SJCRH30 (cell line): ENCODE results near the gene CLDN18. TPM values are rescaled to one million over a fixed set of nuclear protein-coding genes. Genes with fewer than 3 reads are reported as not detected.

ENCODE experiments used
- DNase-seq, 2 experiments: peaks; one replicate each; pipeline ENCODE4 v3.0.0-alpha.2; 2015 to 2020
- H3K27ac ChIP-seq: fragments of 250-450 bp; sonication (Bioruptor Pico); 2 replicates; pipeline ENCODE4 v1.5.1; 2020; ENCODE audit warnings: mild to moderate bottlenecking, moderate library complexity
- H3K27me3 ChIP-seq: fragments of 250-450 bp; sonication (Bioruptor Pico); 2 replicates; pipeline ENCODE4 v1.5.1; 2020; ENCODE audit warnings: mild to moderate bottlenecking, moderate library complexity
- H3K36me3 ChIP-seq: fragments of 250-450 bp; sonication (Bioruptor Pico); 2 replicates; pipeline ENCODE4 v1.5.1; 2020; ENCODE audit warnings: mild to moderate bottlenecking, moderate library complexity
- H3K4me1 ChIP-seq: fragments of 250-450 bp; sonication (Bioruptor Pico); 2 replicates; pipeline ENCODE4 v1.5.1; 2020; ENCODE audit warnings: mild to moderate bottlenecking, moderate library complexity
- H3K4me3 ChIP-seq: fragments of 250-450 bp; sonication (Bioruptor Pico); 2 replicates; pipeline ENCODE4 v1.5.1; 2020; ENCODE audit warnings: mild to moderate bottlenecking, moderate library complexity
- H3K9me3 ChIP-seq: fragments of 250-450 bp; sonication (Bioruptor Pico); replicated peaks from 2 replicates; pipeline ENCODE4 v1.5.1; 2020; ENCODE audit warnings: mild to moderate bottlenecking, moderate library complexity
- total RNA-seq: library from RNA; depleted of rRNA; stranded (reverse); fragments of >200 nt; shearing (Covaris generic); gene quantifications from 2 replicates; pipeline ENCODE4 v1.2.3, GENCODE V29; 2014

The CLDN18 gene
- total RNA-seq, 1 experiment from 2014 or later = not detected

DNA sequence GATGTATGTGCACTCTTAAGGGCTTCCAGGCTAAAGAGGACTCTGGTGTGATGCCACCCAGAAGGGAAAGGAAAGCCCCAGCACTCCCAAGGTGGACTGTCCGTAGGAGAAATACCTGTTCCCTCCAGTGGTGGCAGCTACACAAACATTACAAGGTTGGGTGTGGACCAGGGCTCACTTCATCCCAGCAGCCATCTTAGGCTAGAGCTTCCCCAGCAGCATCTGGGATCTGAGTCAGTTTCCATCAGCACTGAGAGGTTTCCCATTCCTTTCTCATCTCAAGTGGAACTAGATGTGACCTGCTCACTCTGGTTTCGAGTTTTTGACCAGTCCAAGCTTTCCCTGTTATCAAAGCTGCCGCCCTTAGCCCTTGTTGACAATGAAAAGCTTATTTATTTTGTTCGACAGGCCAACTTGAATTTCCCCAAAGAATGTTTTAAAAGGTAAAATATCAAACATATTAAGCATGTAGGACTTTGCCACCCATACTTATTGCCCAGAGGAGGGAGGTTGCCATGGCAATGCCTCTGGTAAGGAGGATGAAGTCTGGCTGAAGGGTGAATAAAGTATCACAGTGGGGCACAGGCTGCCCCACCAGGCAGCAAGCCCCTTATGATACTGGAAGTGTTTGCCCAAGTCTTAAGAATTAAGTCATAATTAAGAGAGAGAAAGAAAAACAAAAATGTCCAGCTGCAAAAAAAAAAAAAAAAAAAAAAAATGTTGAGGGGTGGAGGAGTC, 28.9 kb downstream of the CLDN18 start:
- Histone ChIP-seq H3K36me3 (no peaks in the 10 kb centered on the region; the same call in 1 of the 2 replicates), H3K27me3 (no peaks in the 10 kb centered on the region)
- no peak for DNase-seq

DNA sequence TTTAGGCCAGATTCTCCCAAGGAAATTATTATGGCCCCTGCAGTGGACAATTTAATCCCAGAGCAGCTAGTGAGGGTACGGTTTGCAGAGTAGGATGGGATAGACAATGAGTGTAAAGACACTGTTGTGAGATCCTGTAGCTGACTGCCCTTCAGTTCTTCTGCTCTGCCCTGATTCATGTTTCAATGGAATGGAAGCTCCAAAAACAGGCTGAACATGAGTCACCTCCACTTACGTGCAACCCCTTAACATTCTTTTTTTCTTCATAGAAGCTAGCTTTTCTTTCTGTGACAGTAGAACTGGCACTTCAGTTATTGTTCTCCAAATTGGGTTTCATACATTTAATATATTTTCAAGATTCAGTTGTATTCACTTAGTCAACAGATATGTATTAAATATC, 32.1 kb downstream of the CLDN18 start:
- Histone ChIP-seq H3K36me3 (no peaks in the 10 kb centered on the region; the same call in 1 of the 2 replicates), H3K4me1 (peaks cover 14% of the 10 kb centered on the region), H3K27me3 (no peaks in the 10 kb centered on the region), H3K4me3 (no peak overlapping the region), H3K9me3 (no peaks in the 10 kb centered on the region), H3K27ac (no peak overlapping the region)
- DNase-seq = no peak

More for the DNA sequence above, 28.9 kb downstream of the CLDN18 start:
- Histone ChIP-seq H3K4me1 (peaks cover 9% of the 10 kb centered on the region), H3K4me3 (no peak overlapping the region), H3K27ac (no peak overlapping the region), H3K9me3 (no peaks in the 10 kb centered on the region)

GRCh38 chr3:138043266-138044029, 33.5 kb downstream of the CLDN18 start:
- DNase-seq = peak; percentile 19 to 41

DNA sequence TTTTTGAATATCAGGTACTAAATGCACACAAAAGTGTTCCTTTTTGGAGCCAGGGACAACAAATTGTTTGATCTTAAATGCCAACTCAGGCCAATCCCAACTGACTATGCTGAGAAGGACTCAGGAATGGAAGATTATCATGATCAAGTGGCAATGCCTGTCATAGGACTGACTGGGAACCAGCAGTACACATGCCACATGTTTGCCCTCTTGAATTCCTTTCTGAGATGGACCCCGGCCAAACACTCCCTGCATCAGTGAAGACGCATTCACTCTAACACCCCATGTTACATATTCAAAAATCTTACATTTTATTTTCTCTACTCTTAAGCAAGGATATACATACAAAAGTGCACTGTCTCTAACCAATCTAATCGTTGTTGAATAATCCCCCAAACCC, 36.1 kb downstream of the CLDN18 start:
- no peaks in the 10 kb centered on the region for H3K9me3 ChIP-seq
- no peak overlapping the region for H3K4me3 ChIP-seq
- no peak for DNase-seq
- H3K4me1 ChIP-seq = peaks cover 14% of the 10 kb centered on the region
- H3K36me3 ChIP-seq = no peaks in the 10 kb centered on the region; the same call in 1 of the 2 replicates
- H3K27ac ChIP-seq = no peak overlapping the region
- no peaks in the 10 kb centered on the region for H3K27me3 ChIP-seq

More at GRCh38 chr3:138043266-138044029, 33.5 kb downstream of the CLDN18 start:
- Histone ChIP-seq H3K4me3 (no peak overlapping the region), H3K36me3 (no peaks in the 10 kb centered on the region; the same call in 1 of the 2 replicates), H3K27ac (peak overlapping the region; percentile 21; the same call in 1 of the 2 replicates), H3K9me3 (no peaks in the 10 kb centered on the region), H3K27me3 (no peaks in the 10 kb centered on the region), H3K4me1 (peaks cover 14% of the 10 kb centered on the region)

DNA sequence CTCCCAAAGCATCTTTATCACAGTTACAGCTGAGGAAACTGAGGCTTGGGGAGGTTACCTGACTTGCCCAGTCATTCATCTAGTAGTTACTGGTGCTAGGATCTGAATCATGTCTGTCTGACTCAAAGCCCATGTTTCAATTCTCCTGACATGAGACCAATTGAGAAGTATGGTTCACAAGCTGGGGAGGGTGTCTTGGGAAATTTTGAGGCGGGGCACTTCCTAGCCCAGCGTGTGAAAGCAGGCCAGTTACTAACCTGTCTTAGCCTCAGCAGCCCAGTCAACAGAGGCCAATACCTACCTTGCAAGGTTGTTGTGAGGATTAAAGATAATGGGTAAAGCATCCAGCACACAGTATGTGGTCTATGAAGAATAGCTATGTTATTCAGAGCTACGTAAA, 37.0 kb downstream of the CLDN18 start:
- no peak for DNase-seq
- Histone ChIP-seq H3K9me3 (no peaks in the 10 kb centered on the region), H3K27ac (no peak overlapping the region), H3K36me3 (no peaks in the 10 kb centered on the region; the same call in 1 of the 2 replicates), H3K27me3 (no peaks in the 10 kb centered on the region), H3K4me1 (peaks cover 14% of the 10 kb centered on the region), H3K4me3 (no peak overlapping the region)

GRCh38 chr3:138047596-138048158, 37.7 kb downstream of the CLDN18 start:
- Histone ChIP-seq H3K27me3 (no peaks in the 10 kb centered on the region), H3K9me3 (no peaks in the 10 kb centered on the region), H3K4me3 (no peak overlapping the region), H3K36me3 (peaks cover under 1% of the 10 kb centered on the region), H3K4me1 (peaks cover 14% of the 10 kb centered on the region), H3K27ac (no peak overlapping the region)
- no peak for DNase-seq

DNA sequence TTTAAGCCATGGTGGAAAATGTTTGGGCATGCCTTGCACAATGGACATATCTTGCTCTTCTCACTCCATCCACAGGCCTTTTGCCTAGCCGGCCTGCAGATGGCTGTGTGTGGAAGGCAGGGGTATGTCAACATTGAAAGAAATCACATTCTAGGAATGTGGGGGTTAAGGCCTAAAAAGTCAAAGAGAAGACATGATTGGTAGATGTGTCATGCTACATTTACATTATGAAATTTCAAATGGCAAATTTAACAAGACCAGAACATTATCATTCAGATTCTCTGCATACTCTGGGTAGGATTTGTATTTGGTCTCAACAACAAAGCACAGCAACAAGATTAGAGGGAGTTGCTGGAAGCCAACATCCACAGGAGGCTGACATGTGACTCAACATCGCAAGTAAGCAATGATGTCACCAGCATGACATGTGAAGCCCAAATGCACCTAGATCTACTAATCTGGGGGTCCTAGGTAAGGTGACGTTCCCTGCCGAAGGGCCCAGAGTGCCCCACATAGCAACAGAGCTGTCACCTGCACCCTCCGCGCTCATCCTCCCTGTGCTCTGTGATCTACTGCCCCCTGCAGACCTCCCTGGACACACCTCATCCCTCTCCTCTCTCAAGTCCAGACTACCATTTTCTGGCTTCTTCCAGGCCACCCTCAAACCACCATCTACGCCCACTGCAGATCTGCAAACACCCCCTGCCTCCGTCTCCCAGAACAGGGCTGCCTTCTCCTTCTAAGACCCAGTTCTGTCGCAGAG, 39.4 kb downstream of the CLDN18 start:
- Histone ChIP-seq H3K27me3 (no peaks in the 10 kb centered on the region), H3K36me3 (peaks cover 2% of the 10 kb centered on the region), H3K4me1 (peaks cover under 1% of the 10 kb centered on the region; the same call in 1 of the 2 replicates), H3K4me3 (no peak overlapping the region), H3K9me3 (no peaks in the 10 kb centered on the region), H3K27ac (no peak overlapping the region)
- DNase-seq = no peak

DNA sequence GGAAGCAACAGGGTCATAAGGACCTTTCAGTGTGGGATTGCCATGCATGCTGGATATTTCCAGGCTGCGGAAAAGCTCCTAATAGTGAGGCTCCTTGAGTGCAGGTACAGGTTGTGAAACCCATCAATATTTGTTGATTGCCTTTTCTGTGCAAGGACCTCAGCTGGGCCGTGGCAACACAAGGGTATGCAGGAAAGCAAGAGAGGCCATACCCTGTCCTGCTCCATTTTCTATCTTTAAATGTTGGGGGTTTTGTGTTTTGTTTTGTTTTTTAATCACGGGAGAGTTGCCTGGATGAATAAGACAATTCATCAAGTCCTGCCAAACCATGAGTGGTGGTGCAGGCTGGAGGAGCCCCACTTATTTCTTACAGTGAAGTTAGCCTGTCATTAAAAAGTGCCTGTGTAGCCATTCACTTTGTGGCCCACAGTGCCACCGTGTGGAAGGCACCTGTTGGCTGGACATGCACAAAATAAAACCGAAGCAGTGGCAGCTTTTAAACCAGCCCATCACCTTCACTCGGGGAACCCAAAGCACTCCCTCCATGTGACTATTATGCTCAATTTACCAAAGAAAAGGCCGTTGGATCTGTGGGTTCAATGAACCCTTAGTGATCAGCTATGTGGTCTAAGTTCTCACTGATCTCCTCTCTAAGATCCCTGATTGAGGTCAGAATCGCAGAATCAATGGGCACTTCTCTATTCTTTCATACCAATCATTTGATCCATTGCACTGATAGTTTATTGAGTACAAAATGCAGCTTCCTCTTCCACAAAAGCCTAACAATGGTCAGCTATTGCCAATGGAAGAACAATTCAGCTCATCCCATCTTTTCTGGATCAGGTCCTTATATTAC, 42.2 kb downstream of the CLDN18 start:
- Histone ChIP-seq H3K4me1 (no peaks in the 10 kb centered on the region), H3K9me3 (no peaks in the 10 kb centered on the region), H3K27me3 (no peaks in the 10 kb centered on the region), H3K4me3 (no peak overlapping the region), H3K27ac (no peak overlapping the region), H3K36me3 (peaks cover 2% of the 10 kb centered on the region)
- DNase-seq = peak; percentile 30 to 44

DNA sequence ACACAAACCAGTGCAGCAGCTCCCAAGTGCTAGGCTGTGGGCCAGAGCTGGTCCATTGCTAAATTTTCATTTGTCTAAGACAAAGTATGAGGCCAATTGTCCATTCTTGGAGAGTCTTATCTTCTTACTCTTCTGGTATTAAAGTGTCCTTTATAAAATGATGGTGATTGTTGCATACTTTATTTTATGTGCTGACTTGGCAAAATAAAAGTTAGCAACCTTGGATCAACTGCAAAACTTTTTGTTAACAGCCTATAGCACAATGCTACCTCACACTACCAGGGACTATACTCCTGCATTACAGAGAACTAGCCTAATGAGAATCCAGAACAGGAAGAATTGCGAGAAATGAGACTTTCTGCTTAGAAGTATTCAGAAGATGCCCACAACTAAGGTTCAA, 44.1 kb downstream of the CLDN18 start:
- no peaks in the 10 kb centered on the region for H3K4me1 ChIP-seq
- no peaks in the 10 kb centered on the region for H3K9me3 ChIP-seq
- DNase-seq = no peak
- peaks cover 2% of the 10 kb centered on the region for H3K36me3 ChIP-seq
- H3K4me3 ChIP-seq = no peak overlapping the region
- no peak overlapping the region for H3K27ac ChIP-seq
- H3K27me3 ChIP-seq = no peaks in the 10 kb centered on the region

GRCh38 chr3:138057384-138057783, 47.4 kb downstream of the CLDN18 start:
- Histone ChIP-seq H3K27ac (no peak overlapping the region), H3K4me1 (no peaks in the 10 kb centered on the region), H3K27me3 (no peaks in the 10 kb centered on the region), H3K36me3 (peaks cover 6% of the 10 kb centered on the region), H3K4me3 (no peak overlapping the region), H3K9me3 (no peaks in the 10 kb centered on the region)
- DNase-seq = no peak

- Histone ChIP-seq H3K27ac (no peak overlapping the region), H3K9me3 (no peaks in the 10 kb centered on the region), H3K4me1 (no peaks in the 10 kb centered on the region), H3K4me3 (no peak overlapping the region), H3K27me3 (no peaks in the 10 kb centered on the region), H3K36me3 (peaks cover 10% of the 10 kb centered on the region)
- no peak for DNase-seq
Observed at GRCh38 chr3:138059261-138059660, 49.3 kb downstream of the CLDN18 start.

GRCh38 chr3:138060792-138061191, 50.8 kb downstream of the CLDN18 start:
- H3K27ac ChIP-seq = no peak overlapping the region
- H3K27me3 ChIP-seq = no peaks in the 10 kb centered on the region
- no peak overlapping the region for H3K4me3 ChIP-seq
- no peaks in the 10 kb centered on the region for H3K4me1 ChIP-seq
- DNase-seq = no peak
- peaks cover 11% of the 10 kb centered on the region for H3K36me3 ChIP-seq
- H3K9me3 ChIP-seq = no peaks in the 10 kb centered on the region

GRCh38 chr3:138062037-138062436, 52.1 kb downstream of the CLDN18 start:
- peaks cover 14% of the 10 kb centered on the region for H3K36me3 ChIP-seq
- no peaks in the 10 kb centered on the region for H3K9me3 ChIP-seq
- no peaks in the 10 kb centered on the region for H3K27me3 ChIP-seq
- no peak overlapping the region for H3K27ac ChIP-seq
- no peaks in the 10 kb centered on the region for H3K4me1 ChIP-seq
- no peak for DNase-seq
- H3K4me3 ChIP-seq = no peak overlapping the region

DNA sequence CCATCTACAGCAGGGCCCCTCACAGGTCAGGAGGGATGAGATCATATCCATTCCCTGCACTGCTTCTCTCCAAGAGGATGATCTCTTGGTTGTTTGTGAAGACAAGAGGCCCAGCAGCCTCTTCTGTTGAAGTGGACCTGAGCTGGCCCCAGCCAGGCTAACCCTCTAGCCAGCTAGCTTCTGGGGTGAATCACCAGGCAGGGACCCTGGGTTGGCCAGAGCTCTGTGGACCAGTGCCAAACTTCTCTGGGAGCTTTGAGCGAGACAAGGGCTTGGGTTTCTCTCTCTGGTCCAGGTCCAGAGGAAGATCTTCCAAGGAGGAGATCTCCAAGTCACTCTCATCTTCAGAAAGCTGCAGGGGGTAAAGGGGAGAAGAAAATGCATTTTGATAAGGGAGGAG, 52.7 kb downstream of the CLDN18 start:
- H3K36me3 ChIP-seq = peaks cover 19% of the 10 kb centered on the region
- no peak overlapping the region for H3K4me3 ChIP-seq
- no peaks in the 10 kb centered on the region for H3K4me1 ChIP-seq
- DNase-seq = no peak
- no peak overlapping the region for H3K27ac ChIP-seq
- H3K27me3 ChIP-seq = no peaks in the 10 kb centered on the region
- no peaks in the 10 kb centered on the region for H3K9me3 ChIP-seq
